Body of pancreas (tissue), 4 donors: ENCODE results near the gene ZRANB1. TPM values are rescaled to one million over a fixed set of nuclear protein-coding genes. Genes with fewer than 3 reads are reported as not detected.
A peak's percentile ranks its signal among the peaks of the same experiment; 100 is the strongest.

Experiments
- ATAC-seq: fragments of 150-250 bp; one replicate; pipeline ENCODE4 v1.9.1; 2016
- DNase-seq, 4 donors: peaks; one replicate each; pipeline ENCODE4 v3.0.0-alpha.2; 2019
- H3K27ac ChIP-seq, 4 donors: fragments of 200-600 bp; sonication (generic); 1 replicate in 3 of 4; 2 replicates in 1 of 4; pipeline versions ENCODE4 v1.5.1 to v1.6.1; 2016 to 2019; ENCODE audit warnings: mild to moderate bottlenecking in 1 of 4, mixed read lengths in 1 of 4, moderate library complexity in 1 of 4
- H3K27me3 ChIP-seq, 2 donors: fragments of 200-600 bp; sonication (generic); one replicate each; pipeline ENCODE4 v1.6.0; 2016; ENCODE audit warnings: mild to moderate bottlenecking in 1 of 2
- H3K36me3 ChIP-seq, 2 donors: fragments of 200-600 bp; sonication (generic); replicated peaks in 1 of 2; 2 replicates each; pipeline ENCODE4 v1.5.1; 2016; ENCODE audit warnings: low read depth in 2 of 2; ENCODE audit not compliant: insufficient read depth in 1 of 2
- H3K4me1 ChIP-seq: fragments of 200-600 bp; sonication (generic); one replicate; pipeline ENCODE4 v1.6.0; 2016
- H3K4me3 ChIP-seq, 2 donors: fragments of 200-600 bp; sonication (generic); 1 replicate in 1 of 2; 2 replicates in 1 of 2; pipeline ENCODE4 v1.5.1; 2016 to 2019
- H3K9me3 ChIP-seq, 3 donors: fragments of 200-600 bp; sonication (generic); 1 replicate in 2 of 3; 2 replicates in 1 of 3; pipeline ENCODE4 v1.5.1; 2016
- POLR2A ChIP-seq, 3 donors: fragments of 450-650 bp; IDR thresholded peaks; one replicate each; pipeline ENCODE4 v1.6.1; 2016; ENCODE audit warnings: antibody characterized with exemption in 3 of 3, mild to moderate bottlenecking in 2 of 3
- WGBS, 2 donors: methylation state at CpG; one replicate each; pipeline ENCODE4 v1.1.5; 2017; 5-methylcytosine and 5-hydroxymethylcytosine counted together
- intact Hi-C: fragments of 100-400 bp; cut with DNase I; formaldehyde crosslinking; loops from one replicate; pipeline ENCODE4 v1.15.1; 2023
- total RNA-seq, 2 donors: library from RNA; depleted of rRNA; stranded (reverse); fragments of >200 nt; gene quantifications; one replicate each; pipeline ENCODE4 v1.1.0, GENCODE V29; 2016
- TF ChIP-seq, protein P1 (sequence below), 7 experiments: fragments of 450-650 bp in 4 of 7; fragments of 200-600 bp in 3 of 7; sonication (generic) in 3 of 7; IDR thresholded peaks; one replicate each; pipeline ENCODE4 v1.5.1; 2016 to 2019; ENCODE audit warnings: antibody characterized with exemption in 7 of 7

The ZRANB1 gene
- total RNA-seq, 2 donors from 2014 or later = 12.2 to 21.1 TPM

DNA sequence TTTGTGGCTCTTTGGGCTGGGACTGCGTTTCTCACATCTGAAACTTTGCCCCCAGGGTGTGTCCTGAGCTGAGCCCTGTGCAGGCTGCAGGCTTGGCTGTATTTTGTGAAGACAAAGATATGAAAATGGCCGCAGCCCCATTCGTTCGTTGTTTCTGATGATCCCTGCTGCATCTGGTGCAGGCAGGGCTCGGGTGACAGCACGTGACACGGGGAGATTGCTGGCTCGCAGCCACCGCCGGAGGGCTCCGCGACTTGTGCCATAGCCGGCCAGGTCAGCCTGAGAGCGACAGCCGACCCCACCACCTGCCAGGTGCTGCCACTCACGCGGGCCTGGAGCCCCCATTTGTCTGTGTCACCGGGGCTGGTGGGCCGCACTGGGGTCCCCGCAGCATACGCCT lies 81.3 kb downstream of the ZRANB1 start:
- intact Hi-C loops = no loop called here
- ATAC-seq (peak; percentile 19), DNase-seq (peak in 3 of 4 donors; percentile 49 to 74 (median 65))
- Histone ChIP-seq H3K4me3 (no peak overlapping the region), H3K9me3 (no peaks in the 10 kb centered on the region), H3K27ac (peak overlapping the region; percentile 59 to 72 (median 64)), H3K4me1 (peaks cover 44% of the 10 kb centered on the region), H3K27me3 (no peaks in the 10 kb centered on the region), H3K36me3 (peaks cover 0 to 2% of the 10 kb centered on the region in 2 donors)
- 19 to 47% methylated on average over 8 to 21 of the region's 21 CpGs for WGBS, 2 donors
- TF ChIP-seq, protein P1, sequence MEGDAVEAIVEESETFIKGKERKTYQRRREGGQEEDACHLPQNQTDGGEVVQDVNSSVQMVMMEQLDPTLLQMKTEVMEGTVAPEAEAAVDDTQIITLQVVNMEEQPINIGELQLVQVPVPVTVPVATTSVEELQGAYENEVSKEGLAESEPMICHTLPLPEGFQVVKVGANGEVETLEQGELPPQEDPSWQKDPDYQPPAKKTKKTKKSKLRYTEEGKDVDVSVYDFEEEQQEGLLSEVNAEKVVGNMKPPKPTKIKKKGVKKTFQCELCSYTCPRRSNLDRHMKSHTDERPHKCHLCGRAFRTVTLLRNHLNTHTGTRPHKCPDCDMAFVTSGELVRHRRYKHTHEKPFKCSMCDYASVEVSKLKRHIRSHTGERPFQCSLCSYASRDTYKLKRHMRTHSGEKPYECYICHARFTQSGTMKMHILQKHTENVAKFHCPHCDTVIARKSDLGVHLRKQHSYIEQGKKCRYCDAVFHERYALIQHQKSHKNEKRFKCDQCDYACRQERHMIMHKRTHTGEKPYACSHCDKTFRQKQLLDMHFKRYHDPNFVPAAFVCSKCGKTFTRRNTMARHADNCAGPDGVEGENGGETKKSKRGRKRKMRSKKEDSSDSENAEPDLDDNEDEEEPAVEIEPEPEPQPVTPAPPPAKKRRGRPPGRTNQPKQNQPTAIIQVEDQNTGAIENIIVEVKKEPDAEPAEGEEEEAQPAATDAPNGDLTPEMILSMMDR (IDR thresholded peaks at IDR 0.05) = no peak
- no peak for TF ChIP-seq POLR2A (IDR thresholded peaks at IDR 0.05)

DNA sequence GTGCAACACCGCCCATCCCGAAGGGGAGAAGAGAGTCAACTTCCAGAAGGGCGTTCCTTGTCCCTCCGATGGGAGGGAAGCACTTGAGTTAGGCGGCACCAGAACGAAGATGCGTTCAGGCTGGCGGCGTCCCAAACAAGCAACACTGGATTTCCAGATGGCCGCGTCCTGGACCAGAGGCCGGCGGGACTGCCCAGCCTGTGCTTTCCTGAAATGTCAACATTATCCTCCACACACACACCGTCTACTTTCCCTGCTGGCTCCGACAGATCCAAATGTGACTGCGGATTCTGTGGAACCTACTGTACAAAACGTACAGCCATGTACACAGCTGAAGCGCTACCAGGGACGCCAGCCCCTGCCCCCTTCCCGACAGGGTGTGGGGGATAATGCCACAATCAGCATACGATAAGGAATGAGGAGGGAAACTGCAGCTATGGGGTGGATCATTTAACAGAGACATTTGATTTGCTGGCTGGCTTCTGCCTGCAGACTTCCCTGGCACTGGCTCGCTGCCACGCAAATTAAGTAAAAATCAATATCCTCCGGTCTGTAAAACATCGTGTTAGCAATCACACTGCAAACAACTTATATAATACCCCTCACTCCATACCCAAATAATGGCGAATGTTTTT lies 82.1 kb downstream of the ZRANB1 start:
- Histone ChIP-seq H3K36me3 (peaks cover 0 to 2% of the 10 kb centered on the region in 2 donors), H3K4me1 (peaks cover 50% of the 10 kb centered on the region), H3K4me3 (no peak overlapping the region), H3K27ac (peak overlapping the region; percentile 59 to 72 (median 64)), H3K9me3 (no peaks in the 10 kb centered on the region), H3K27me3 (no peaks in the 10 kb centered on the region)
- WGBS, 2 donors = 7 to 11% methylated on average over 26 of the region's 26 CpGs
- TF ChIP-seq, protein P1 (IDR thresholded peaks at IDR 0.05) = no peak
- no peak for TF ChIP-seq POLR2A (IDR thresholded peaks at IDR 0.05)
- ATAC-seq (peak; percentile 61), DNase-seq (peak; percentile 60 to 70 (median 67))
- intact Hi-C loops = no loop called here

DNA sequence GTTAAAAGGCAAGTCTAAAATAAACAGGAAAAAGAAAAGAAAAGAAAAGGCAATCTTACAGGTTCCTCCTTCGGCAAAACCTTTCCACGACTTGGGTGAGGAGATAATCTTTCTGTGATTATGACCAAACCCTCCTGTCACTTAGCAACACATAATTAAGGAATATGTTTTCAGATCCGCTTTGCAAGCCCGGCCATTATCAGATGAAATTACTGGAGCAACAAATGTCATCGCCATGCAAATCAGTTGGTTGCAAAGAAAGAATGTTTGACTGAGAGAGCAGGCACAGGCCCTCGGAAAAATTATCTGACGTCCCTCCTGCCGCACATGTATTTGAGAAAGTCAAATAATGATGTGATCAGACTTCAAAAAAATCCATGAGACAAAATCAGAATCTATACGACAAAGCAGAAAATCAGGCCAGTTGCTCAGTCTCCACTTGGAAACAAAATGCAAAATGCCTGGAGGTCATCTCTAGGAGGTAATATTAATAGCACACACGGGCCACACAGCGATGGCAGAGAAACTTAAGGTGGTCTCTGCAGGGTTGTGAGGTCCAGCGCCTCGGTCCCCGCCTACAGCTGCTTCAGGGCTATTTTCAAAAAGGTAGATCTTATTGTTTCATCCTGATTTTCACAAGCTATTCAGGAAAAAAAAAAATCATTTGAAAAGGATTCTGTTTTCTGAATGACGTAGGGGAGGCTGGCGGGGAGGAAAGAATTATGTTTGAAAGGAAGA lies 82.7 kb downstream of the ZRANB1 start:
- Histone ChIP-seq H3K4me3 (no peak overlapping the region), H3K36me3 (peaks cover 0 to 2% of the 10 kb centered on the region in 2 donors), H3K9me3 (no peaks in the 10 kb centered on the region), H3K27ac (peak overlapping the region; percentile 59 to 72 (median 64)), H3K27me3 (no peaks in the 10 kb centered on the region), H3K4me1 (peaks cover 57% of the 10 kb centered on the region)
- DNase-seq = no peak
- peak; percentile 6 for ATAC-seq
- TF ChIP-seq, protein P1 (IDR thresholded peaks at IDR 0.05) = no peak
- intact Hi-C loops = no loop called here
- 36 to 44% methylated on average over 16 of the region's 16 CpGs for WGBS, 2 donors

DNA sequence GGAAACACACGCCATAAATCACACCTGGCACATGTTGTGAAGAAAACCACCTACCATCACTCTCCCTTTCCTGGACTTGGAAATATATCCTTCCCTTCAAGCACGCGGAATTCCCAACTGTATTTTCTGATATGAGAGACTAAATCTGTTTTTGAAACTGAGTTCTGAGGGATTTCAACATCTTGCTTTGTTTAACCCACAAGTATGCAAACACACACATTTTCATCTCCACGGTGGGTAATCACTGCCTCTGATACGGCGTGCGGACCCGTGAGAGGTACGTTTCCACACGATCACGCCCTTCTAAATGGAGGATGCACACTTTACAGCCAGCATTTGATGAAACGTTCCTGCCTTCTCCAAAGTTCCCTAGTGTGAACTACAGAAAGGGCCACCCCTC lies 83.4 kb downstream of the ZRANB1 start:
- peaks cover 59% of the 10 kb centered on the region for H3K4me1 ChIP-seq
- DNase-seq (no peak), ATAC-seq (no peak)
- H3K27me3 ChIP-seq = no peaks in the 10 kb centered on the region
- intact Hi-C loops = no loop called here
- TF ChIP-seq, protein P1 (IDR thresholded peaks at IDR 0.05) = no peak
- no peak for TF ChIP-seq POLR2A (IDR thresholded peaks at IDR 0.05)
- no peak overlapping the region for H3K27ac ChIP-seq
- 44 to 46% methylated on average over 12 of the region's 12 CpGs for WGBS, 2 donors
- H3K36me3 ChIP-seq = peaks cover 0 to 2% of the 10 kb centered on the region in 2 donors
- H3K9me3 ChIP-seq = no peaks in the 10 kb centered on the region
- H3K4me3 ChIP-seq = no peak overlapping the region
